ENCODE measurements around the gene DNAH9.

The DNAH9 gene

DNA sequence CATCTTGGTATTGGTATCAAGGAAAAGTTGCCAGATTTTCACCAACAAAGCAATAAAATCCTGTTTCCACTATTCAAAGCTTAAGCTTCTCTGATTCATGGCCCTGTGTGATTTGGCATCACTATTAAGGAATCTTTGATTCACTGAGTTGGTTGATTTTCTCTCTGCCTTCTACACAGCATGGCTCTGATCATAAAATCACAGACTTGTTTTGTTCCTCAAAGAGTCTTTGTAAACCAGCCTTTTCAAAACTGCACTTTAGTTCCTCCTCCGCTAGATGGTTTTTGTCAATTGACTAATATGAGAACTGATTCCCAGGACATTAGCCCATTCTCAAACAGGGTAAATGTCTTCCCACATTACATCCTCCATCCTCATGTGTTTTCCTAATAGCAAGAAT is 197.6 kb downstream of the DNAH9 start:
- DNase-seq (ENCODE audit: low spot score in 2 of 2), result no peak
- peaks cover 4% of the 10 kb centered on the region for H3K27me3 Mint-ChIP-seq
- H3K9me3 Mint-ChIP-seq, result peaks cover 1% of the 10 kb centered on the region
- no peak for ATAC-seq (ENCODE audit: low read depth)
- no peaks in the 10 kb centered on the region for H3K36me3 Mint-ChIP-seq
- no peak overlapping the region for H3K4me3 Mint-ChIP-seq
- H3K4me1 Mint-ChIP-seq, result no peaks in the 10 kb centered on the region
- H3K27ac Mint-ChIP-seq, result no peak overlapping the region

DNA sequence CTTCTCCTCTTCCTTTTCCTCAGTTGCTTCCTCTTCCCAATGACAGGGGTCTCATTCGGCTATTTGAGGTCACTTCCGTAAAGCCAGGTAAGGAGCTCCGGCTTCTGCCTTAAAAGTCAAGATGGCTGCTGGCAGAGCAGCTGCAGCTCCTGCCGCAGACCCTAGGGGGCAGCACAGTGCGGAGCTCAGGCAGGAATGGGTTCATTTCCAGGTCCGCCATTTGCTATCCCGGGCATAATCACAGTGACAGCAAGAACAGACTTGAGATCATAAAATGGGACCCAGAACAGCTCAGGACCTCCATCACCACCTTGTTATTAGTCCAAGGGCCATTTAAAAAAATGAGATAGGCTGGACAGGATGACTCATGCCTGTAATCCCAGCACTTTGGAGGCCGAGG is 199.5 kb downstream of the DNAH9 start:
- Mint-ChIP-seq H3K4me1 (no peaks in the 10 kb centered on the region), H3K36me3 (no peaks in the 10 kb centered on the region), H3K9me3 (peaks cover 1% of the 10 kb centered on the region), H3K27me3 (peaks cover 2% of the 10 kb centered on the region), H3K4me3 (no peak overlapping the region), H3K27ac (no peak overlapping the region)
- DNase-seq (ENCODE audit: low spot score in 2 of 2), result no peak
- no peak for ATAC-seq (ENCODE audit: low read depth)

DNA sequence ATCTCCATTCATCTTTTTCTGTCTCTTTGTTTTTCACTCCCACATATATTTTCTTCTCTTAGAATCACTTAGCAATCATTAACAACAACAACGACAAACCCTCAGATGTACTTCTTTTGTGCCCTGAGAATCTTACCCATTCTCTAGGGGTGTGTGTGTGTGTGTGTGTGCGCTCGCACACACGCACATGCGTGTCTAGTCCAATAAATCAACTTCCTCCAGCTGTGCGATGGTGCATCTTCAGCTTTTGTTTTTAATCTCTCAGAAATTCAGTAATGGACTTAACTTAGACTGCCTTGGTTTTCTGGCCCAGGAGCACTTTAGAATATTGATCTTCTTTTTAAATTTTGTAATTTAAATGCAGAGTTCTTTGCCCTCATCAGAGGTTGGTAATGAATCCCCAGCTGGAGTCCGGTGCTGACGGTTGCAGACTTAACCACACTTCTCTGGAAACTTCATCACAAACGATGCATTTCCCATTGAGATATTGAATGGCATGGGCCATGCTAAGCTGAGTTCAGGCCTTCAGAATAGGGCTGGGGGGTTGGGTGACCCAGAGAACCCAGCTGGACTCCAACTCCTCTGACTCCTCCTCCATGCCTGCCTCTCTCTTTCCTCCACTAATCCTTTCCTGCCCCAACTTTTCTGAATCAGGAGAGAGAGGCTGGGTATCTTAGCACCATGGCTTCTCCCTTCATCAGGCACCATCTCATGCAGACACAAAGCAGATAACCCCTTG is 205.1 kb downstream of the DNAH9 start:
- no peak for DNase-seq (ENCODE audit: low spot score in 2 of 2)
- ATAC-seq (ENCODE audit: low read depth), result no peak
- no peaks in the 10 kb centered on the region for H3K9me3 Mint-ChIP-seq
- no peaks in the 10 kb centered on the region for H3K27me3 Mint-ChIP-seq
- H3K4me1 Mint-ChIP-seq, result no peaks in the 10 kb centered on the region
- no peak overlapping the region for H3K27ac Mint-ChIP-seq
- H3K36me3 Mint-ChIP-seq, result no peaks in the 10 kb centered on the region
- no peak overlapping the region for H3K4me3 Mint-ChIP-seq

DNA sequence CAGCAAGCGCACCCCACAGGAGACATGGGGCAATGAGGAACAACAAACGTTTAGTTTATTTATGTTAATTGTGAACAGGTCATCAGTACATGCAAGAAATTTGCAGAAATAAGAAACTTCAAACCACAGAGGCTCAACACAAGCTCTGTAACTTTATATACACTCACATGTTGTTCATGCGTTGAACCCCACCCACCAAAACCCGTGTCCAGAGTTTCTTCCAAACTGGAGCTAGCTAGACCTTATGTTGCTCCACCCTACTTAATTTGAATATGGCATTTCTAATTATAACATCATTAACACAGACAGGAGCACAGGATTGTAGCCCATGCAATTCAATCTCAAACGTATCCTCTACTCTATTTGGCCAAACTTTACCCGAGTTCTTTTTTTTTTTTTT is 206.9 kb downstream of the DNAH9 start:
- ATAC-seq (ENCODE audit: low read depth), result no peak
- Mint-ChIP-seq H3K27ac (no peak overlapping the region), H3K27me3 (no peaks in the 10 kb centered on the region), H3K36me3 (no peaks in the 10 kb centered on the region), H3K4me1 (no peaks in the 10 kb centered on the region), H3K4me3 (no peak overlapping the region), H3K9me3 (no peaks in the 10 kb centered on the region)
- no peak for DNase-seq (ENCODE audit: low spot score in 2 of 2)

DNA sequence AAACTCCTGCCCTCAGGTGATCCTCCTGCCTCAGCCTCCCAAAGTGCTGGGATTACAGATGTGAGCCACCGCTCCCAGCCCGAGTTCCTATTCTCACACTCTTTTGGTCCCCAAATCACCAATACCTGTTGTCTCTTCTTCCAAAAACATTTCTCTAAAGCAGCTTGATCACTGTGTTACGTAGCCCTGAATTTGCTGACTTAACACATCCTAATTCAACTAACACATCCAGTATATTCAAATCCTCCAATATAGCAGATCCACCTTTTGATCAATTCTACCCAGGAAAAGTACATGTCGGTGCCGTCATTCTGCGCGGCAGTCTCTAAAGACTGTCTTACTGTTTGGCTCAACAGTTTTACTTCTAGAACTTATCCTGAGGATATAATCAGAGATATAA is 207.7 kb downstream of the DNAH9 start:
- Mint-ChIP-seq H3K27me3 (no peaks in the 10 kb centered on the region), H3K27ac (no peak overlapping the region), H3K4me1 (no peaks in the 10 kb centered on the region), H3K9me3 (no peaks in the 10 kb centered on the region), H3K36me3 (no peaks in the 10 kb centered on the region), H3K4me3 (no peak overlapping the region)
- ATAC-seq (ENCODE audit: low read depth) (no peak), DNase-seq (ENCODE audit: low spot score in 2 of 2) (no peak)

DNA sequence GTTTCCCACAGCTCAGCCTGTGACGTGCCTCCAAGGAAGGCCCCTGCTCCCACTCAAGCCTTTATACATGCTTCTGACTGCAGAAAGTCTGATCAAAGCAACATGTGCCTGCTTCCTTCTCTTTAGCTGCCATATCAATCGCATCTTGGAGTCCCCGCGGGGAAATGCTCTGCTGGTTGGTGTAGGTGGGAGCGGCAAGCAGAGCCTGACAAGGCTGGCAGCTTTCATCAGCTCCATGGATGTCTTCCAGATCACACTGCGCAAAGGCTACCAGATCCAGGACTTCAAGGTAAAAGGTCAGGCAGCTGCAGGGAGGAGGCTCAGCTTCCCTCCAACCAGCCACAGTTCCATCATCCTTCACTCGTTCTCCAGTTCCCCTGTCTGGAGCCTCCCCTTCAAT is 209.3 kb downstream of the DNAH9 start:
- ATAC-seq (ENCODE audit: low read depth) (no peak), DNase-seq (ENCODE audit: low spot score in 2 of 2) (no peak)
- H3K4me3 Mint-ChIP-seq, result no peak overlapping the region
- H3K27ac Mint-ChIP-seq, result no peak overlapping the region
- H3K4me1 Mint-ChIP-seq, result no peaks in the 10 kb centered on the region
- H3K27me3 Mint-ChIP-seq, result no peaks in the 10 kb centered on the region
- no peaks in the 10 kb centered on the region for H3K36me3 Mint-ChIP-seq
- H3K9me3 Mint-ChIP-seq, result no peaks in the 10 kb centered on the region

GRCh38 chr17:11813278-11813677 is 215.0 kb downstream of the DNAH9 start:
- Mint-ChIP-seq H3K27ac (no peak overlapping the region), H3K36me3 (no peaks in the 10 kb centered on the region), H3K9me3 (no peaks in the 10 kb centered on the region), H3K4me3 (no peak overlapping the region), H3K27me3 (peaks cover 2% of the 10 kb centered on the region), H3K4me1 (no peaks in the 10 kb centered on the region)
- DNase-seq (ENCODE audit: low spot score in 2 of 2), result no peak
- ATAC-seq (ENCODE audit: low read depth), result no peak

- peaks cover 2% of the 10 kb centered on the region for H3K27me3 Mint-ChIP-seq
- H3K4me3 Mint-ChIP-seq, result no peak overlapping the region
- no peak for ATAC-seq (ENCODE audit: low read depth)
- no peaks in the 10 kb centered on the region for H3K4me1 Mint-ChIP-seq
- H3K27ac Mint-ChIP-seq, result no peak overlapping the region
- peaks cover under 1% of the 10 kb centered on the region for H3K9me3 Mint-ChIP-seq
- H3K36me3 Mint-ChIP-seq, result no peaks in the 10 kb centered on the region
- no peak for DNase-seq (ENCODE audit: low spot score in 2 of 2)
Measured at GRCh38 chr17:11813871-11814270, 215.6 kb downstream of the DNAH9 start.

- H3K27ac Mint-ChIP-seq, result no peak overlapping the region
- peaks cover 2% of the 10 kb centered on the region for H3K27me3 Mint-ChIP-seq
- H3K9me3 Mint-ChIP-seq, result peaks cover 1% of the 10 kb centered on the region
- H3K36me3 Mint-ChIP-seq, result no peaks in the 10 kb centered on the region
- ATAC-seq (ENCODE audit: low read depth) (no peak), DNase-seq (ENCODE audit: low spot score in 2 of 2) (no peak)
- H3K4me3 Mint-ChIP-seq, result no peak overlapping the region
- no peaks in the 10 kb centered on the region for H3K4me1 Mint-ChIP-seq
Measured at GRCh38 chr17:11814655-11815262, 216.5 kb downstream of the DNAH9 start.

GRCh38 chr17:11816409-11816808 is 218.1 kb downstream of the DNAH9 start:
- DNase-seq (ENCODE audit: low spot score in 2 of 2) (no peak), ATAC-seq (ENCODE audit: low read depth) (no peak)
- H3K4me3 Mint-ChIP-seq, result no peak overlapping the region
- H3K27me3 Mint-ChIP-seq, result peaks cover 4% of the 10 kb centered on the region
- H3K27ac Mint-ChIP-seq, result no peak overlapping the region
- no peaks in the 10 kb centered on the region for H3K36me3 Mint-ChIP-seq
- no peaks in the 10 kb centered on the region for H3K4me1 Mint-ChIP-seq
- H3K9me3 Mint-ChIP-seq, result peaks cover 3% of the 10 kb centered on the region

GRCh38 chr17:11823862-11824261 is 225.6 kb downstream of the DNAH9 start:
- peaks cover 7% of the 10 kb centered on the region for H3K9me3 Mint-ChIP-seq
- DNase-seq (ENCODE audit: low spot score in 2 of 2), result no peak
- no peak overlapping the region for H3K4me3 Mint-ChIP-seq
- H3K27ac Mint-ChIP-seq, result no peak overlapping the region
- no peaks in the 10 kb centered on the region for H3K4me1 Mint-ChIP-seq
- peaks cover 4% of the 10 kb centered on the region for H3K27me3 Mint-ChIP-seq
- ATAC-seq (ENCODE audit: low read depth), result no peak
- H3K36me3 Mint-ChIP-seq, result no peaks in the 10 kb centered on the region

- no peak overlapping the region for H3K4me3 Mint-ChIP-seq
Measured at GRCh38 chr17:11825572-11826209, 227.4 kb downstream of the DNAH9 start.

GRCh38 chr17:11832401-11833137 is 234.3 kb downstream of the DNAH9 start:
- peaks cover 2% of the 10 kb centered on the region for H3K27me3 Mint-ChIP-seq
- peaks cover 3% of the 10 kb centered on the region for H3K9me3 Mint-ChIP-seq
- H3K36me3 Mint-ChIP-seq, result no peaks in the 10 kb centered on the region
- H3K27ac Mint-ChIP-seq, result no peak overlapping the region
- no peak overlapping the region for H3K4me3 Mint-ChIP-seq
- no peak for DNase-seq (ENCODE audit: low spot score in 2 of 2)
- H3K4me1 Mint-ChIP-seq, result no peaks in the 10 kb centered on the region
- ATAC-seq (ENCODE audit: low read depth), result no peak

More at GRCh38 chr17:11825572-11826209, 227.4 kb downstream of the DNAH9 start:
- DNase-seq (ENCODE audit: low spot score in 2 of 2) (no peak), ATAC-seq (ENCODE audit: low read depth) (no peak)
- peaks cover 6% of the 10 kb centered on the region for H3K9me3 Mint-ChIP-seq
- H3K36me3 Mint-ChIP-seq, result no peaks in the 10 kb centered on the region
- H3K27me3 Mint-ChIP-seq, result peaks cover 4% of the 10 kb centered on the region
- no peaks in the 10 kb centered on the region for H3K4me1 Mint-ChIP-seq
- H3K27ac Mint-ChIP-seq, result no peak overlapping the region

DNA sequence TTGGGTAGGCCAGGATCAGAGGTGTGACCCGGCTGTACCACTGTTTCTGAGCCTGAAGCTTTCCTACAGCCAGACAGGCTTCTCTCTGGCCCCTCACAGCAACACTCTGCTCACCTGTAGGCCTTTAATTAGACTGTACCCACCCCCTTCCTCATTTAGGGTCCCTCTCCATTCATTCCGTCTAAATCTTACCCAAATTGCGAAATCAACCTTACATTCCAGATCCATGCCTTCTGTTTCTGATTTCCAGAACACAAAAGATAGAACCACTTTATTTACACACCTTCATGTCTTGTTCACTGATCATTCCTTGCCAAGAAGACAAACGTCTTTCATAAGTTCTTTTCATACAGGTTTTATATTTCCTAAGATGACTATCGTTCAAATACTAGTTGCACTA is 238.2 kb downstream of the DNAH9 start:
- peaks cover 2% of the 10 kb centered on the region for H3K27me3 Mint-ChIP-seq
- no peak for ATAC-seq (ENCODE audit: low read depth)
- DNase-seq (ENCODE audit: low spot score in 2 of 2), result no peak
- no peak overlapping the region for H3K27ac Mint-ChIP-seq
- no peak overlapping the region for H3K4me3 Mint-ChIP-seq
- H3K9me3 Mint-ChIP-seq, result peaks cover 1% of the 10 kb centered on the region
- H3K36me3 Mint-ChIP-seq, result no peaks in the 10 kb centered on the region
- no peaks in the 10 kb centered on the region for H3K4me1 Mint-ChIP-seq

Data from memory B cell (primary cell).